Femur (tissue), 1 donor: ENCODE data around the gene DST.
"Not testable (repeated sequence)": the region's sequence is repeated elsewhere in the genome, so short reads cannot be mapped to it uniquely, and the experiment has no call there.

Experiments used
- DNase-seq: peaks from one replicate; pipeline ENCODE4 v3.0.0-alpha.2; 2017

Gene DST

GRCh38 chr6:56661338-56661737 is 18.6 kb upstream of the DST start:
- not testable (repeated sequence) for DNase-seq

- DNase-seq = no peak
Measured at GRCh38 chr6:56660381-56660730, 17.7 kb upstream of the DST start.

GRCh38 chr6:56659721-56660380 is 17.2 kb upstream of the DST start:
- no peak for DNase-seq

- no peak for DNase-seq
Measured at GRCh38 chr6:56658326-56658725, 15.6 kb upstream of the DST start.

GRCh38 chr6:56657354-56657753 is 14.7 kb upstream of the DST start:
- no peak for DNase-seq

- DNase-seq = no peak
Measured at GRCh38 chr6:56656466-56656865, 13.8 kb upstream of the DST start.

GRCh38 chr6:56655996-56656395 is 13.3 kb upstream of the DST start:
- DNase-seq = no peak

- no peak for DNase-seq
Measured at GRCh38 chr6:56655249-56655648, 12.6 kb upstream of the DST start.

- DNase-seq = no peak
Measured at GRCh38 chr6:56652994-56653393, 10.3 kb upstream of the DST start.

- DNase-seq = no peak
Measured at GRCh38 chr6:56652231-56652630, 9.5 kb upstream of the DST start.

GRCh38 chr6:56650191-56650590 is 7.5 kb upstream of the DST start:
- DNase-seq = no peak

GRCh38 chr6:56649782-56650181 is 7.1 kb upstream of the DST start:
- DNase-seq = no peak

- no peak for DNase-seq
Measured at GRCh38 chr6:56649053-56649769, 6.5 kb upstream of the DST start.

GRCh38 chr6:56647172-56647762 is 4.6 kb upstream of the DST start:
- no peak for DNase-seq

- no peak for DNase-seq
Measured at GRCh38 chr6:56644366-56644765, 1.7 kb upstream of the DST start.

GRCh38 chr6:56643379-56644089 is 845 bp upstream of the DST start:
- DNase-seq = no peak

GRCh38 chr6:56640374-56640773 is 2.3 kb downstream of the DST start:
- DNase-seq = no peak

- DNase-seq = no peak
Measured at GRCh38 chr6:56638760-56639159, 3.9 kb downstream of the DST start.

- no peak for DNase-seq
Measured at GRCh38 chr6:56637640-56638039, 5.0 kb downstream of the DST start.

- DNase-seq = no peak
Measured at GRCh38 chr6:56628105-56628504, 14.6 kb downstream of the DST start.

- no peak for DNase-seq
Measured at GRCh38 chr6:56625356-56625755, 17.3 kb downstream of the DST start.

- no peak for DNase-seq
Measured at GRCh38 chr6:56624728-56625069, 18.0 kb downstream of the DST start.

GRCh38 chr6:56624046-56624727 is 18.5 kb downstream of the DST start:
- no peak for DNase-seq
